Measurements from ENCODE around the gene CBX7. TPM values are rescaled to one million over a fixed set of nuclear protein-coding genes. Genes with fewer than 3 reads are reported as not detected.

CBX7 gene
- total and polyA plus RNA-seq, 9 of the 15 experiments (the other 6 are each of a cell fraction or from before 2014, with no cell fraction given) = 0.04 to 5.2 (median 2.8) TPM

DNA sequence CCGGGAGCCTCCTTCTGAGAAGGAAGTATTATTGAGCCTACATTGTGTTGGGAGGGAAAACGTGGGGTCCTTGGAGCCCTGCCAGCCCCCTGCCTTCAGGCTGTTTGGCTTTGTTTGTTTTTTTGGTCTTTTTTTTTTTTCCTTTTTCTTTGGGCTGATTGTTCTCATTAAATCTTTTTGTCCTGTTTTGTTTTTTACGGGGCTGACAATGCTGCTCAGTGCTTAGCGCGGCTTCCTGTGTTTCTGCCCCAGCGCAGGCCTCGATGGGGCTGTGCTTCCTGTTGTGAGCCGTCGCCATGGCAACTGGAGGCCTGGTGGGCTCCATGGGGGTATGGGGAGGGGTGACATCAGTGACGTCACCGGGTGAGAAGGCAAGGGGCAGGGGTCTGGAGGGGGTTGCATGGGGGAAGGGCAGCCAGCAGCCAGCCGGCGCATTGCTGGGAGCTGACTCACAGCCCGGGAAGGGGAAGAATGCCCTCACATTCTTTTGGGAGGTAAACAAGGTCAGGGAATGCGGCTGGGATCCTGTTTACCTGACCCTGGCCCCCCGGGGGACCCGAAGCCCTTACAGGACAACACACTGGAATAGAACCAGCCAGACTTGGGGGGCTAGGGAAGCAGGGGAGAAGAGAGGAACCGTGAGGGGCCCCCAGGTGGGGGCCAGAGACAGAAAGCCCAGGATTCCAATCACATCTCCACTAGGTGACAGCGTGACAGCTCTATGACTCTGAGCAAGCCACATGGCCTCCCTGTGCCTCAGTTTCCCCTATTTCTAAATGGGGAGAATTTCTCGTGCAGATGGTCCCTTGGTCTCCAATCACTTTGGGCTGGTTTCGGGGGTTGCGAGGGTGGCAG lies 22.2 kb upstream of the CBX7 start:
- no peak overlapping the region for H3K4me3 ChIP-seq
- in situ Hi-C loops (cut with MboI) = loop anchor here (5.0 to 10.0 kb wide), 2 partner anchors 133 to 330 kb away; partner anchors contain the start of gene MIEF1
- H3K27me3 ChIP-seq (ENCODE audit: control insufficient read depth in 2 of 2, insufficient read depth in 2 of 2, low read length in 2 of 2) = no peaks in the 10 kb centered on the region
- ATAC-seq = no peak
- H3K27ac ChIP-seq (ENCODE audit: extremely low read depth, low read depth, low read length) = no peak overlapping the region
- POLR2A ChIA-PET = interaction anchor here (0.6 to 4.1 kb wide), 4 partner anchors 138 to 180 kb away, joined by 3 to 24 read pairs (median 3); partner anchors contain the start of gene RPL3
- peaks cover 16 to 36% of the 10 kb centered on the region in 2 experiments; a peak in 4 of 5 replicates for H3K4me1 ChIP-seq (replicated peaks in 1 of 2; ENCODE audit: control insufficient read depth in 2 of 2, insufficient read depth in 2 of 2, low read length in 2 of 2)
- H3K79me2 ChIP-seq (ENCODE audit: control insufficient read depth, insufficient read depth, low read length) = no peaks in the 10 kb centered on the region
- peak in 2 of 4 experiments; percentile 18 to 21 for DNase-seq (ENCODE audit: extremely low read depth in 1 of 4, low spot score in 3 of 4)
- H3K4me2 ChIP-seq (ENCODE audit: insufficient read depth, low read length) = no peak overlapping the region
- BruUV-seq (replicated peaks) = no TSS peak
- WGBS (ENCODE audit: insufficient coverage, low coverage, missing lambda C conversion rate) = 46% methylated on average over 11 of the region's 22 CpGs
- intact Hi-C loops (cut with micrococcal nuclease) = loop anchor here (10.0 kb wide), 1 partner anchor 350 kb away; the partner anchor contains the start of gene ATF4
- no peaks in the 10 kb centered on the region for H4K20me1 ChIP-seq (replicated peaks; ENCODE audit: control insufficient read depth, insufficient read depth, low read length)
- CTCF ChIA-PET (ENCODE audit: low intra/inter-chr PET ratio) = no interaction called here
- FAIRE-seq = no peak
- peak overlapping the region; percentile 59; the same call in 1 of the 2 replicates for H2AFZ ChIP-seq (ENCODE audit: low read depth, low read length)
- H3K9ac ChIP-seq (ENCODE audit: insufficient read depth in 1 of 2, low read depth in 2 of 2, low read length in 2 of 2) = no peak overlapping the region
- no peaks in the 10 kb centered on the region for H3K9me3 ChIP-seq (replicated peaks; ENCODE audit: control insufficient read depth, insufficient read depth, low read depth, low read length)
- H3K9me1 ChIP-seq (ENCODE audit: control insufficient read depth, insufficient read depth, low read length) = no peaks in the 10 kb centered on the region
- H3K36me3 ChIP-seq (ENCODE audit: control insufficient read depth, insufficient read depth, low read length) = no peaks in the 10 kb centered on the region
- no peak for TF ChIP-seq FOXM1 (IDR thresholded peaks at IDR 0.05; ENCODE audit: low read depth)
- no peak for TF ChIP-seq FOXM1 (CRISPR knock-in tag; IDR thresholded peaks at IDR 0.05; ENCODE audit: low read depth)
- TF ChIP-seq SMARCB1 (IDR thresholded peaks at IDR 0.05; ENCODE audit: insufficient read length, low read depth) = no peak
- TF ChIP-seq, protein P1, sequence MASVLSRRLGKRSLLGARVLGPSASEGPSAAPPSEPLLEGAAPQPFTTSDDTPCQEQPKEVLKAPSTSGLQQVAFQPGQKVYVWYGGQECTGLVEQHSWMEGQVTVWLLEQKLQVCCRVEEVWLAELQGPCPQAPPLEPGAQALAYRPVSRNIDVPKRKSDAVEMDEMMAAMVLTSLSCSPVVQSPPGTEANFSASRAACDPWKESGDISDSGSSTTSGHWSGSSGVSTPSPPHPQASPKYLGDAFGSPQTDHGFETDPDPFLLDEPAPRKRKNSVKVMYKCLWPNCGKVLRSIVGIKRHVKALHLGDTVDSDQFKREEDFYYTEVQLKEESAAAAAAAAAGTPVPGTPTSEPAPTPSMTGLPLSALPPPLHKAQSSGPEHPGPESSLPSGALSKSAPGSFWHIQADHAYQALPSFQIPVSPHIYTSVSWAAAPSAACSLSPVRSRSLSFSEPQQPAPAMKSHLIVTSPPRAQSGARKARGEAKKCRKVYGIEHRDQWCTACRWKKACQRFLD (CRISPR knock-in tag; IDR thresholded peaks at IDR 0.05) = no peak
- TF ChIP-seq DPF2 (IDR thresholded peaks at IDR 0.05) = peak; percentile 58
- TF ChIP-seq, protein P2, sequence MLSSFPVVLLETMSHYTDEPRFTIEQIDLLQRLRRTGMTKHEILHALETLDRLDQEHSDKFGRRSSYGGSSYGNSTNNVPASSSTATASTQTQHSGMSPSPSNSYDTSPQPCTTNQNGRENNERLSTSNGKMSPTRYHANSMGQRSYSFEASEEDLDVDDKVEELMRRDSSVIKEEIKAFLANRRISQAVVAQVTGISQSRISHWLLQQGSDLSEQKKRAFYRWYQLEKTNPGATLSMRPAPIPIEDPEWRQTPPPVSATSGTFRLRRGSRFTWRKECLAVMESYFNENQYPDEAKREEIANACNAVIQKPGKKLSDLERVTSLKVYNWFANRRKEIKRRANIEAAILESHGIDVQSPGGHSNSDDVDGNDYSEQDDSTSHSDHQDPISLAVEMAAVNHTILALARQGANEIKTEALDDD (IDR thresholded peaks at IDR 0.05) = no peak
- no peak for TF ChIP-seq ATF1 (CRISPR knock-in tag; IDR thresholded peaks at IDR 0.05)
- TF ChIP-seq ATF1 (tag; IDR thresholded peaks at IDR 0.05) = 0 out of 2 replicates have a peak, but pooled peaks have one; percentile 8
- peak; percentile 30; the same call in 1 of the 2 replicates for TF ChIP-seq SMARCE1 (IDR thresholded peaks at IDR 0.05)
- TF ChIP-seq CREM (IDR thresholded peaks at IDR 0.05; ENCODE audit: low read depth) = 0 out of 2 replicates have a peak, but pooled peaks have one; percentile 27
- no peak for TF ChIP-seq CBFA2T3 (IDR thresholded peaks at IDR 0.05)
- TF ChIP-seq JUND (IDR thresholded peaks at IDR 0.05; ENCODE audit: borderline replicate concordance, low read depth, low read length) = peak; percentile 57
- peak; percentile 20; the same call in 1 of the 3 replicates for TF ChIP-seq JUND (tag; IDR thresholded peaks at IDR 0.05; ENCODE audit: borderline replicate concordance, low read depth, low read length)
- TF ChIP-seq FOXJ3 (CRISPR knock-in tag; IDR thresholded peaks at IDR 0.05) = peak; percentile 62; the same call in 1 of the 2 replicates
- TF ChIP-seq, protein P3, sequence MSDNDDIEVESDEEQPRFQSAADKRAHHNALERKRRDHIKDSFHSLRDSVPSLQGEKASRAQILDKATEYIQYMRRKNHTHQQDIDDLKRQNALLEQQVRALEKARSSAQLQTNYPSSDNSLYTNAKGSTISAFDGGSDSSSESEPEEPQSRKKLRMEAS (CRISPR knock-in tag; IDR thresholded peaks at IDR 0.05) = no peak
- TF ChIP-seq RFX1 (IDR thresholded peaks at IDR 0.05) = peak; percentile 90
- peak; percentile 90; the same call in 1 of the 2 replicates for TF ChIP-seq ZBTB7A (IDR thresholded peaks at IDR 0.05; ENCODE audit: borderline replicate concordance, control insufficient read depth, low read depth, low read length)
- no peak for TF ChIP-seq EP300 (IDR thresholded peaks at IDR 0.05; ENCODE audit: low read length)
- TF ChIP-seq NR2C2 (CRISPR knock-in tag; IDR thresholded peaks at IDR 0.05) = no peak
- peak; percentile 47; the same call in 1 of the 2 replicates for TF ChIP-seq NR2C2 (tag; IDR thresholded peaks at IDR 0.05)
- TF ChIP-seq ARID1B (IDR thresholded peaks at IDR 0.05) = peak; percentile 39; the same call in 1 of the 2 replicates

Data from K562 (cell line).